Thyroid gland (tissue), 4 donors: ENCODE data around the gene TTI1. TPM values are rescaled to one million over a fixed set of nuclear protein-coding genes. Genes with fewer than 3 reads are reported as not detected.
A peak's percentile ranks its signal among the peaks of the same experiment; 100 is the strongest.

Source experiments
- DNase-seq, 2 donors: peaks; one replicate each; pipeline ENCODE4 v3.0.0-alpha.2; 2019
- H3K27ac ChIP-seq, 3 donors: fragments of 200-600 bp; sonication (generic); 1 replicate in 2 of 3; 2 replicates in 1 of 3; pipeline ENCODE4 v1.5.1; 2016 to 2019; ENCODE audit warnings: mild to moderate bottlenecking in 1 of 3, moderate library complexity in 1 of 3
- H3K27me3 ChIP-seq: fragments of 200-600 bp; sonication (generic); one replicate; pipeline ENCODE4 v1.5.1; 2019
- H3K36me3 ChIP-seq, 2 donors: fragments of 200-600 bp; sonication (generic); one replicate each; pipeline ENCODE4 v1.5.1; 2016 to 2019
- H3K4me1 ChIP-seq, 2 donors: fragments of 200-600 bp; sonication (generic); one replicate each; pipeline ENCODE4 v1.5.1; 2017 to 2019
- H3K4me3 ChIP-seq, 3 donors: fragments of 200-600 bp; sonication (generic); replicated peaks in 1 of 3; 1 replicate in 2 of 3; 2 replicates in 1 of 3; pipeline ENCODE4 v1.5.1; 2016; ENCODE audit warnings: mild to moderate bottlenecking in 1 of 3
- H3K9me3 ChIP-seq: fragments of 200-600 bp; sonication (generic); one replicate; pipeline ENCODE4 v1.5.1; 2017
- CTCF ChIP-seq, 6 experiments: fragments of 200-600 bp in 3 of 6; fragments of 450-650 bp in 3 of 6; sonication (generic) in 3 of 6; IDR thresholded peaks; one replicate each; pipeline ENCODE4 v1.5.1; 2016 to 2019; ENCODE audit warnings: antibody characterized with exemption in 6 of 6, mild to moderate bottlenecking in 2 of 6, inconsistent platforms in 1 of 6, moderate library complexity in 1 of 6
- POLR2A ChIP-seq, 2 donors: fragments of 450-650 bp; IDR thresholded peaks; one replicate each; pipeline ENCODE4 v1.6.1; 2017; ENCODE audit warnings: antibody characterized with exemption in 2 of 2, mild to moderate bottlenecking in 2 of 2, moderate library complexity in 1 of 2
- WGBS, 2 donors: methylation state at CpG; one replicate each; pipeline ENCODE4 v1.1.5; 2017; 5-methylcytosine and 5-hydroxymethylcytosine counted together
- intact Hi-C: fragments of 100-400 bp; cut with DNase I; formaldehyde crosslinking; loops from one replicate; pipeline ENCODE4 v1.15.1; 2023
- total RNA-seq, 4 donors: library from RNA; depleted of rRNA; stranded (reverse); fragments of >200 nt; gene quantifications; one replicate each; pipeline ENCODE4 v1.2.3, GENCODE V29; 2016

Gene TTI1
- total RNA-seq, 4 donors from 2014 or later, result 23.0 to 45.0 (median 30.1) TPM

GRCh38 chr20:37973059-37973910 is 60.0 kb downstream of the TTI1 start:
- Histone ChIP-seq H3K27ac (no peak overlapping the region), H3K9me3 (no peaks in the 10 kb centered on the region), H3K27me3 (no peaks in the 10 kb centered on the region), H3K4me3 (no peak overlapping the region), H3K4me1 (peaks cover 0 to 7% of the 10 kb centered on the region in 2 donors), H3K36me3 (no peaks in the 10 kb centered on the region)
- WGBS, 2 donors, result 89 to 92% methylated on average over 12 of the region's 12 CpGs
- intact Hi-C loops, result no loop called here
- TF ChIP-seq CTCF (IDR thresholded peaks at IDR 0.05) (no peak), POLR2A (IDR thresholded peaks at IDR 0.05) (no peak)
- DNase-seq, result no peak

- no peak overlapping the region for H3K27ac ChIP-seq
- peaks cover 0 to 7% of the 10 kb centered on the region in 2 donors for H3K4me1 ChIP-seq
- H3K27me3 ChIP-seq, result no peaks in the 10 kb centered on the region
- WGBS, 2 donors, result 90 to 93% methylated on average over 7 of the region's 7 CpGs
- TF ChIP-seq POLR2A (IDR thresholded peaks at IDR 0.05) (no peak), CTCF (IDR thresholded peaks at IDR 0.05) (no peak)
- no peaks in the 10 kb centered on the region for H3K9me3 ChIP-seq
- H3K4me3 ChIP-seq, result no peak overlapping the region
- no peaks in the 10 kb centered on the region for H3K36me3 ChIP-seq
- intact Hi-C loops, result no loop called here
- DNase-seq, result no peak
Observed at GRCh38 chr20:37972256-37973058, 60.8 kb downstream of the TTI1 start.

GRCh38 chr20:37971561-37972127 is 61.6 kb downstream of the TTI1 start:
- WGBS, 2 donors, result 52 to 64% methylated on average over 5 of the region's 5 CpGs
- Histone ChIP-seq H3K4me3 (no peak overlapping the region), H3K27me3 (no peaks in the 10 kb centered on the region), H3K4me1 (peaks cover 0 to 7% of the 10 kb centered on the region in 2 donors), H3K9me3 (no peaks in the 10 kb centered on the region), H3K27ac (no peak overlapping the region), H3K36me3 (no peaks in the 10 kb centered on the region)
- DNase-seq, result peak; percentile 46 to 50
- no peak for TF ChIP-seq POLR2A (IDR thresholded peaks at IDR 0.05)
- no peak for TF ChIP-seq CTCF (IDR thresholded peaks at IDR 0.05)
- intact Hi-C loops, result no loop called here

GRCh38 chr20:37970856-37971245 is 62.4 kb downstream of the TTI1 start:
- Histone ChIP-seq H3K36me3 (no peaks in the 10 kb centered on the region), H3K9me3 (no peaks in the 10 kb centered on the region), H3K4me3 (no peak overlapping the region), H3K27me3 (no peaks in the 10 kb centered on the region), H3K4me1 (peaks cover 0 to 7% of the 10 kb centered on the region in 2 donors), H3K27ac (no peak overlapping the region)
- intact Hi-C loops, result no loop called here
- no peak for TF ChIP-seq CTCF (IDR thresholded peaks at IDR 0.05)
- no peak for TF ChIP-seq POLR2A (IDR thresholded peaks at IDR 0.05)
- no peak for DNase-seq
